T-helper 2 cell treated with Interferon-gamma antibody and Interleukin-4, amounts not matched to agents 5 μg/mL and 100 μg/mL, for 36 hours (primary cell): ENCODE results near the gene C16orf46.

Experiments used
- DNase-seq: peaks from one replicate; pipeline ENCODE4 v3.0.0; 2021; ENCODE audit warnings: low spot score
- H3K27ac Mint-ChIP-seq: one replicate; pipeline ENCODE4 v1.8.0; 2021; ENCODE audit warnings: mild to moderate bottlenecking, mixed read lengths
- H3K27me3 Mint-ChIP-seq: one replicate; pipeline ENCODE4 v1.8.0; 2021; ENCODE audit warnings: low read depth, mixed read lengths
- H3K36me3 Mint-ChIP-seq: one replicate; pipeline ENCODE4 v1.8.0; 2021; ENCODE audit warnings: low read depth, mixed read lengths
- H3K4me1 Mint-ChIP-seq: one replicate; pipeline ENCODE4 v1.8.0; 2021; ENCODE audit warnings: low read depth, mixed read lengths
- H3K4me3 Mint-ChIP-seq: one replicate; pipeline ENCODE4 v1.8.0; 2022; ENCODE audit warnings: mild to moderate bottlenecking, moderate library complexity, mixed read lengths
- H3K9me3 Mint-ChIP-seq: one replicate; pipeline ENCODE4 v1.8.0; 2021; ENCODE audit warnings: mixed read lengths

C16orf46 gene

GRCh38 chr16:81061871-81062608, 15.0 kb downstream of the C16orf46 start:
- H3K4me1 Mint-ChIP-seq = no peaks in the 10 kb centered on the region
- no peak for DNase-seq
- H3K27me3 Mint-ChIP-seq = no peaks in the 10 kb centered on the region
- no peaks in the 10 kb centered on the region for H3K36me3 Mint-ChIP-seq
- no peaks in the 10 kb centered on the region for H3K9me3 Mint-ChIP-seq
- H3K27ac Mint-ChIP-seq = no peak overlapping the region
- no peak overlapping the region for H3K4me3 Mint-ChIP-seq

- Mint-ChIP-seq H3K4me1 (no peaks in the 10 kb centered on the region), H3K27me3 (no peaks in the 10 kb centered on the region), H3K4me3 (no peak overlapping the region), H3K9me3 (no peaks in the 10 kb centered on the region), H3K27ac (no peak overlapping the region), H3K36me3 (no peaks in the 10 kb centered on the region)
- no peak for DNase-seq
Measured at GRCh38 chr16:81061307-81061640, 15.8 kb downstream of the C16orf46 start.

GRCh38 chr16:81060576-81061306, 16.3 kb downstream of the C16orf46 start:
- H3K27ac Mint-ChIP-seq = no peak overlapping the region
- H3K27me3 Mint-ChIP-seq = no peaks in the 10 kb centered on the region

GRCh38 chr16:81053761-81054160, 23.3 kb downstream of the C16orf46 start:
- Mint-ChIP-seq H3K36me3 (peaks cover 6% of the 10 kb centered on the region), H3K4me1 (no peaks in the 10 kb centered on the region), H3K27ac (no peak overlapping the region), H3K4me3 (no peak overlapping the region), H3K9me3 (peaks cover 20% of the 10 kb centered on the region), H3K27me3 (peaks cover 5% of the 10 kb centered on the region)
- DNase-seq = no peak

More at GRCh38 chr16:81060576-81061306, 16.3 kb downstream of the C16orf46 start:
- no peaks in the 10 kb centered on the region for H3K4me1 Mint-ChIP-seq
- no peak overlapping the region for H3K4me3 Mint-ChIP-seq
- H3K9me3 Mint-ChIP-seq = no peaks in the 10 kb centered on the region
- no peak for DNase-seq
- H3K36me3 Mint-ChIP-seq = no peaks in the 10 kb centered on the region

- no peaks in the 10 kb centered on the region for H3K27me3 Mint-ChIP-seq
- peaks cover 52% of the 10 kb centered on the region for H3K36me3 Mint-ChIP-seq
- H3K4me1 Mint-ChIP-seq = peaks cover 3% of the 10 kb centered on the region
- H3K9me3 Mint-ChIP-seq = no peaks in the 10 kb centered on the region
- H3K27ac Mint-ChIP-seq = no peak overlapping the region
- DNase-seq = no peak
- H3K4me3 Mint-ChIP-seq = no peak overlapping the region
Measured at GRCh38 chr16:81042821-81043220, 34.2 kb downstream of the C16orf46 start.

- peaks cover 54% of the 10 kb centered on the region for H3K36me3 Mint-ChIP-seq
- H3K27ac Mint-ChIP-seq = no peak overlapping the region
- peaks cover 10% of the 10 kb centered on the region for H3K4me1 Mint-ChIP-seq
- H3K4me3 Mint-ChIP-seq = no peak overlapping the region
- no peaks in the 10 kb centered on the region for H3K9me3 Mint-ChIP-seq
- H3K27me3 Mint-ChIP-seq = no peaks in the 10 kb centered on the region
- DNase-seq = no peak
Measured at GRCh38 chr16:81041696-81042095, 35.3 kb downstream of the C16orf46 start.

- peaks cover 52% of the 10 kb centered on the region for H3K36me3 Mint-ChIP-seq
Measured at GRCh38 chr16:81040842-81041241, 36.2 kb downstream of the C16orf46 start.

GRCh38 chr16:81040131-81040530, 36.9 kb downstream of the C16orf46 start:
- Mint-ChIP-seq H3K4me1 (peaks cover 16% of the 10 kb centered on the region), H3K9me3 (no peaks in the 10 kb centered on the region), H3K4me3 (no peak overlapping the region), H3K36me3 (peaks cover 48% of the 10 kb centered on the region), H3K27ac (no peak overlapping the region), H3K27me3 (no peaks in the 10 kb centered on the region)
- DNase-seq = no peak

More at GRCh38 chr16:81040842-81041241, 36.2 kb downstream of the C16orf46 start:
- no peak overlapping the region for H3K27ac Mint-ChIP-seq
- no peak for DNase-seq
- H3K4me3 Mint-ChIP-seq = no peak overlapping the region
- peaks cover 13% of the 10 kb centered on the region for H3K4me1 Mint-ChIP-seq
- no peaks in the 10 kb centered on the region for H3K27me3 Mint-ChIP-seq
- H3K9me3 Mint-ChIP-seq = no peaks in the 10 kb centered on the region

GRCh38 chr16:81036751-81037350, 40.2 kb downstream of the C16orf46 start:
- no peak for DNase-seq
- Mint-ChIP-seq H3K27me3 (no peaks in the 10 kb centered on the region), H3K4me1 (peaks cover 16% of the 10 kb centered on the region), H3K9me3 (no peaks in the 10 kb centered on the region), H3K36me3 (peaks cover 30% of the 10 kb centered on the region), H3K4me3 (peak overlapping the region; percentile 88), H3K27ac (peak overlapping the region; percentile 47)

GRCh38 chr16:81035975-81036750, 40.9 kb downstream of the C16orf46 start:
- Mint-ChIP-seq H3K4me1 (peaks cover 16% of the 10 kb centered on the region), H3K27ac (peak overlapping the region; percentile 47), H3K36me3 (peaks cover 32% of the 10 kb centered on the region), H3K27me3 (no peaks in the 10 kb centered on the region), H3K9me3 (no peaks in the 10 kb centered on the region), H3K4me3 (peak overlapping the region; percentile 88)
- peak; percentile 12 for DNase-seq

- Mint-ChIP-seq H3K36me3 (peaks cover 33% of the 10 kb centered on the region), H3K27me3 (no peaks in the 10 kb centered on the region), H3K27ac (peak within 1 kb of the TSS; percentile 74), H3K4me1 (peaks cover 16% of the 10 kb centered on the region), H3K4me3 (peak within 1 kb of the TSS; percentile 88), H3K9me3 (no peaks in the 10 kb centered on the region)
- peak; percentile 88 for DNase-seq
Measured at GRCh38 chr16:81035398-81035974, 41.6 kb downstream of the C16orf46 start, which contains the start of gene ATMIN. TSS of gene ATMIN (plus strand) at chr16:81035842. CDS start at chr16:81035871, 29 bp downstream.

- Mint-ChIP-seq H3K4me3 (no peak overlapping the region), H3K27me3 (no peaks in the 10 kb centered on the region), H3K4me1 (no peaks in the 10 kb centered on the region), H3K9me3 (no peaks in the 10 kb centered on the region), H3K27ac (no peak overlapping the region), H3K36me3 (peaks cover 46% of the 10 kb centered on the region)
- peak; percentile 23 for DNase-seq
Measured at GRCh38 chr16:81029930-81030604, 47.0 kb downstream of the C16orf46 start.

- Mint-ChIP-seq H3K9me3 (no peaks in the 10 kb centered on the region), H3K27me3 (no peaks in the 10 kb centered on the region), H3K4me3 (no peak overlapping the region), H3K4me1 (no peaks in the 10 kb centered on the region), H3K27ac (no peak overlapping the region), H3K36me3 (peaks cover 59% of the 10 kb centered on the region)
- DNase-seq = no peak
Measured at GRCh38 chr16:81026429-81026828, 50.6 kb downstream of the C16orf46 start.
